ENCODE measurements around the gene NEMP2. TPM values are rescaled to one million over a fixed set of nuclear protein-coding genes. Genes with fewer than 3 reads are reported as not detected.

NEMP2 gene
- total and polyA plus RNA-seq, 4 donors, result 0.67 to 6.1 (median 2.8) TPM

- H3K9me3 ChIP-seq (ENCODE audit: control insufficient read depth in 4 of 4, low read length in 3 of 4), result no peaks in the 10 kb centered on the region
- DNase-seq (ENCODE audit: low spot score), result no peak
- H3K36me3 ChIP-seq (ENCODE audit: control insufficient read depth in 4 of 4, insufficient read depth in 3 of 4, low read depth in 1 of 4, low read length in 3 of 4), result peaks cover 0 to 3% (median 0%) of the 10 kb centered on the region in 4 donors
- H3K27me3 ChIP-seq (ENCODE audit: control insufficient read depth in 4 of 4, insufficient read depth in 4 of 4, low read length in 3 of 4), result no peaks in the 10 kb centered on the region
- TF ChIP-seq ATF3 (IDR thresholded peaks at IDR 0.05), result no peak
- TF ChIP-seq SP1 (IDR thresholded peaks at IDR 0.05), result no peak
- TF ChIP-seq EGR1 (IDR thresholded peaks at IDR 0.05; ENCODE audit: low read depth in 2 of 2), result no peak
- TF ChIP-seq REST (IDR thresholded peaks at IDR 0.05), result no peak
- no peak for TF ChIP-seq GABPA (IDR thresholded peaks at IDR 0.05 in 1 of 2, conservative IDR thresholded peaks at IDR 0.05 in 1 of 2)
- no peak for TF ChIP-seq TAF1 (conservative IDR thresholded peaks at IDR 0.05)
- no peak for TF ChIP-seq FOXA2 (IDR thresholded peaks at IDR 0.05)
- no peak overlapping the region for H3K9ac ChIP-seq (ENCODE audit: low read depth in 1 of 2, low read length in 2 of 2)
- no peaks in the 10 kb centered on the region for H3K4me1 ChIP-seq (ENCODE audit: control insufficient read depth in 4 of 4, insufficient read depth in 4 of 4, low read length in 3 of 4)
- WGBS, result 86% methylated on average over 1 of the region's 1 CpG
- no peak overlapping the region for H3K4me3 ChIP-seq (ENCODE audit: low read depth in 1 of 3, low read length in 3 of 3)
- no peak overlapping the region for H3K27ac ChIP-seq (ENCODE audit: low read depth in 1 of 2, low read length in 2 of 2)
Measured at GRCh38 chr2:190515687-190516086, 18.8 kb downstream of the NEMP2 start.

- Histone ChIP-seq H3K4me3 (ENCODE audit: low read depth in 1 of 3, low read length in 3 of 3) (no peak overlapping the region), H3K4me1 (ENCODE audit: control insufficient read depth in 4 of 4, insufficient read depth in 4 of 4, low read length in 3 of 4) (no peaks in the 10 kb centered on the region), H3K27me3 (ENCODE audit: control insufficient read depth in 4 of 4, insufficient read depth in 4 of 4, low read length in 3 of 4) (no peaks in the 10 kb centered on the region), H3K27ac (ENCODE audit: low read depth in 1 of 2, low read length in 2 of 2) (no peak overlapping the region), H3K9me3 (ENCODE audit: control insufficient read depth in 4 of 4, low read length in 3 of 4) (no peaks in the 10 kb centered on the region), H3K9ac (ENCODE audit: low read depth in 1 of 2, low read length in 2 of 2) (no peak overlapping the region), H3K36me3 (ENCODE audit: control insufficient read depth in 4 of 4, insufficient read depth in 3 of 4, low read depth in 1 of 4, low read length in 3 of 4) (peaks cover 0 to 3% (median 0%) of the 10 kb centered on the region in 4 donors)
- TF ChIP-seq JUND (IDR thresholded peaks at IDR 0.05), result no peak
- no peak for DNase-seq (ENCODE audit: low spot score)
- 98% methylated on average over 1 of the region's 1 CpG for WGBS
Measured at GRCh38 chr2:190514676-190515075, 19.8 kb downstream of the NEMP2 start.

- TF ChIP-seq ZBTB33 (IDR thresholded peaks at IDR 0.05) (no peak), RAD21 (IDR thresholded peaks at IDR 0.05) (no peak), CTCF (IDR thresholded peaks at IDR 0.05; ENCODE audit: low read depth, low read length, missing input control) (no peak), FOXA2 (IDR thresholded peaks at IDR 0.05) (no peak), YY1 (IDR thresholded peaks at IDR 0.05) (no peak), JUND (IDR thresholded peaks at IDR 0.05) (no peak), FOXA1 (IDR thresholded peaks at IDR 0.05) (no peak), TAF1 (conservative IDR thresholded peaks at IDR 0.05) (no peak), EGR1 (IDR thresholded peaks at IDR 0.05; ENCODE audit: low read depth in 2 of 2) (no peak), GABPA (IDR thresholded peaks at IDR 0.05 in 1 of 2, conservative IDR thresholded peaks at IDR 0.05 in 1 of 2) (no peak), HNF4G (IDR thresholded peaks at IDR 0.05) (no peak), HNF4A (conservative IDR thresholded peaks at IDR 0.05) (no peak), SP1 (IDR thresholded peaks at IDR 0.05) (no peak), ATF3 (IDR thresholded peaks at IDR 0.05) (no peak)
- 94% methylated on average over 2 of the region's 2 CpGs for WGBS
- H3K36me3 ChIP-seq (ENCODE audit: control insufficient read depth in 4 of 4, insufficient read depth in 3 of 4, low read depth in 1 of 4, low read length in 3 of 4), result peaks cover 0 to 3% (median 0%) of the 10 kb centered on the region in 4 donors
- H3K27me3 ChIP-seq (ENCODE audit: control insufficient read depth in 4 of 4, insufficient read depth in 4 of 4, low read length in 3 of 4), result no peaks in the 10 kb centered on the region
- H3K4me3 ChIP-seq (ENCODE audit: low read depth in 1 of 3, low read length in 3 of 3), result no peak overlapping the region
- H3K9ac ChIP-seq (ENCODE audit: low read depth in 1 of 2, low read length in 2 of 2), result no peak overlapping the region
- H3K27ac ChIP-seq (ENCODE audit: low read depth in 1 of 2, low read length in 2 of 2), result no peak overlapping the region
- H3K4me1 ChIP-seq (ENCODE audit: control insufficient read depth in 4 of 4, insufficient read depth in 4 of 4, low read length in 3 of 4), result no peaks in the 10 kb centered on the region
- DNase-seq (ENCODE audit: low spot score), result no peak
- no peaks in the 10 kb centered on the region for H3K9me3 ChIP-seq (ENCODE audit: control insufficient read depth in 4 of 4, low read length in 3 of 4)
Measured at GRCh38 chr2:190513877-190514276, 20.6 kb downstream of the NEMP2 start.
